Mesendoderm (in vitro differentiated cells): ENCODE data around the gene KIAA1217.

Source experiments
- DNase-seq: peaks from one replicate; pipeline ENCODE4 v3.0.0; 2013
- H2AK5ac ChIP-seq: 2 replicates; pipeline ENCODE4 v1.6.1; 2013; ENCODE audit warnings: low read length, inconsistent platforms
- H2BK120ac ChIP-seq: 2 replicates; pipeline ENCODE4 v1.6.1; 2013; ENCODE audit warnings: low read depth, mild to moderate bottlenecking, low read length, moderate library complexity, mixed read lengths
- H2BK15ac ChIP-seq: replicated peaks from 2 replicates; pipeline ENCODE4 v1.6.1; 2013; ENCODE audit warnings: low read depth, mild to moderate bottlenecking, moderate library complexity
- H2BK5ac ChIP-seq: 2 replicates; pipeline ENCODE4 v1.6.1; 2013; ENCODE audit warnings: low read length, inconsistent platforms
- H3K18ac ChIP-seq: 2 replicates; pipeline ENCODE4 v1.6.1; 2013; ENCODE audit warnings: mild to moderate bottlenecking, low read length, mixed read lengths
- H3K23ac ChIP-seq: one replicate; pipeline ENCODE4 v1.6.1; 2013; ENCODE audit warnings: low read length
- H3K27ac ChIP-seq: 2 replicates; pipeline ENCODE4 v1.5.1; 2013; ENCODE audit warnings: low read depth, mild to moderate bottlenecking, inconsistent platforms, low read length, moderate library complexity
- H3K27me3 ChIP-seq: 2 replicates; pipeline ENCODE4 v1.6.1; 2013; ENCODE audit warnings: low read length, control low read depth, mild to moderate bottlenecking, inconsistent platforms; ENCODE audit not compliant: insufficient read depth, poor library complexity
- H3K36me3 ChIP-seq: 2 replicates; pipeline ENCODE4 v1.6.1; 2013; ENCODE audit warnings: low read length, inconsistent platforms; ENCODE audit not compliant: control insufficient read depth, insufficient read depth
- H3K4ac ChIP-seq: one replicate; pipeline ENCODE4 v1.6.1; 2013; ENCODE audit warnings: low read depth, mild to moderate bottlenecking, low read length, moderate library complexity
- H3K4me1 ChIP-seq: 2 replicates; pipeline ENCODE4 v1.6.1; 2013; ENCODE audit warnings: low read depth, low read length, inconsistent platforms; ENCODE audit not compliant: control insufficient read depth
- H3K4me2 ChIP-seq: 2 replicates; pipeline ENCODE4 v1.6.1; 2013; ENCODE audit warnings: low read length
- H3K4me3 ChIP-seq: 2 replicates; pipeline ENCODE4 v1.5.1; 2013; ENCODE audit warnings: mild to moderate bottlenecking, low read length
- H3K56ac ChIP-seq: one replicate; pipeline ENCODE4 v1.6.1; 2013; ENCODE audit warnings: low read length
- H3K79me1 ChIP-seq: 2 replicates; pipeline ENCODE4 v1.6.1; 2013; ENCODE audit warnings: low read length, inconsistent platforms
- H3K79me2 ChIP-seq: 2 replicates; pipeline ENCODE4 v1.6.1; 2013; ENCODE audit warnings: mild to moderate bottlenecking, low read length; ENCODE audit not compliant: control insufficient read depth, insufficient read depth
- H3K9ac ChIP-seq: 2 replicates; pipeline ENCODE4 v1.6.1; 2013; ENCODE audit warnings: low read length, inconsistent platforms
- H4K5ac ChIP-seq: one replicate; pipeline ENCODE4 v1.6.1; 2013; ENCODE audit warnings: low read length
- H4K8ac ChIP-seq: one replicate; pipeline ENCODE4 v1.6.1; 2013; ENCODE audit warnings: low read depth, mild to moderate bottlenecking, control low read depth, low read length, moderate library complexity
- WGBS: extraction: QIAGEN DNeasy Blood & Tissue Kit; methylation state at CpG from one replicate; pipeline ENCODE4 v1.1.7; 2013; ENCODE audit warnings: low lambda C conversion rate, missing lambda C conversion rate; ENCODE audit not compliant: insufficient coverage; ENCODE audit errors: extremely low coverage; 5-methylcytosine and 5-hydroxymethylcytosine counted together

KIAA1217 gene

GRCh38 chr10:24406809-24407483 is 198.0 kb downstream of the KIAA1217 start:
- no peak overlapping the region for H2BK120ac ChIP-seq
- no peak overlapping the region for H3K9ac ChIP-seq
- no peak overlapping the region for H3K18ac ChIP-seq
- no peak overlapping the region for H3K4ac ChIP-seq
- no peaks in the 10 kb centered on the region for H3K36me3 ChIP-seq
- no peak overlapping the region for H2BK5ac ChIP-seq
- H3K79me2 ChIP-seq: no peaks in the 10 kb centered on the region
- H3K27ac ChIP-seq: no peak overlapping the region
- H3K4me3 ChIP-seq: no peak overlapping the region
- H2BK15ac ChIP-seq: no peak overlapping the region
- no peaks in the 10 kb centered on the region for H3K4me1 ChIP-seq
- no peaks in the 10 kb centered on the region for H3K27me3 ChIP-seq
- H3K79me1 ChIP-seq: no peaks in the 10 kb centered on the region
- no peak overlapping the region for H2AK5ac ChIP-seq
- H4K8ac ChIP-seq: no peak overlapping the region
- no CpG with 5 or more reads among the region's 12 CpGs for WGBS
- H3K23ac ChIP-seq: no peak overlapping the region
- H3K56ac ChIP-seq: no peak overlapping the region
- no peak overlapping the region for H3K4me2 ChIP-seq
- DNase-seq: no peak
- no peak overlapping the region for H4K5ac ChIP-seq

- H3K9ac ChIP-seq: no peak overlapping the region
- no peaks in the 10 kb centered on the region for H3K36me3 ChIP-seq
- no peak overlapping the region for H3K18ac ChIP-seq
- H3K27me3 ChIP-seq: no peaks in the 10 kb centered on the region
- no peaks in the 10 kb centered on the region for H3K79me2 ChIP-seq
- H4K8ac ChIP-seq: no peak overlapping the region
- H3K4ac ChIP-seq: no peak overlapping the region
- no peak overlapping the region for H2AK5ac ChIP-seq
- no peak for DNase-seq
- H4K5ac ChIP-seq: no peak overlapping the region
- H2BK120ac ChIP-seq: no peak overlapping the region
- H3K23ac ChIP-seq: no peak overlapping the region
- H3K56ac ChIP-seq: no peak overlapping the region
- no peak overlapping the region for H3K27ac ChIP-seq
- H3K4me1 ChIP-seq: no peaks in the 10 kb centered on the region
- H3K79me1 ChIP-seq: no peaks in the 10 kb centered on the region
- no peak overlapping the region for H3K4me2 ChIP-seq
- H2BK5ac ChIP-seq: no peak overlapping the region
- no peak overlapping the region for H2BK15ac ChIP-seq
- no peak overlapping the region for H3K4me3 ChIP-seq
Observed at GRCh38 chr10:24407928-24408327, 199.0 kb downstream of the KIAA1217 start.

- no peak overlapping the region for H3K4me3 ChIP-seq
- no peaks in the 10 kb centered on the region for H3K79me2 ChIP-seq
- H3K4me1 ChIP-seq: no peaks in the 10 kb centered on the region
- no peak overlapping the region for H3K9ac ChIP-seq
- H3K4ac ChIP-seq: no peak overlapping the region
- no peaks in the 10 kb centered on the region for H3K36me3 ChIP-seq
- no CpG with 5 or more reads among the region's 2 CpGs for WGBS
- H2AK5ac ChIP-seq: no peak overlapping the region
- H3K79me1 ChIP-seq: no peaks in the 10 kb centered on the region
- H3K56ac ChIP-seq: no peak overlapping the region
- no peak overlapping the region for H3K23ac ChIP-seq
- H3K18ac ChIP-seq: no peak overlapping the region
- no peak overlapping the region for H2BK15ac ChIP-seq
- DNase-seq: no peak
- no peak overlapping the region for H4K8ac ChIP-seq
- H4K5ac ChIP-seq: no peak overlapping the region
- H3K27ac ChIP-seq: no peak overlapping the region
- H3K4me2 ChIP-seq: no peak overlapping the region
- no peak overlapping the region for H2BK120ac ChIP-seq
- no peaks in the 10 kb centered on the region for H3K27me3 ChIP-seq
- H2BK5ac ChIP-seq: no peak overlapping the region
Observed at GRCh38 chr10:24408365-24408764, 199.4 kb downstream of the KIAA1217 start.

GRCh38 chr10:24414597-24414996 is 205.7 kb downstream of the KIAA1217 start:
- Histone ChIP-seq H4K8ac (no peak overlapping the region), H3K9ac (no peak overlapping the region), H3K18ac (no peak overlapping the region), H3K4ac (no peak overlapping the region), H3K27me3 (no peaks in the 10 kb centered on the region), H3K36me3 (no peaks in the 10 kb centered on the region), H3K79me2 (no peaks in the 10 kb centered on the region), H2BK120ac (no peak overlapping the region), H4K5ac (no peak overlapping the region), H3K27ac (no peak overlapping the region), H3K79me1 (no peaks in the 10 kb centered on the region), H3K56ac (no peak overlapping the region), H3K4me2 (no peak overlapping the region), H2BK15ac (no peak overlapping the region), H2BK5ac (no peak overlapping the region), H2AK5ac (no peak overlapping the region), H3K4me3 (no peak overlapping the region), H3K4me1 (no peaks in the 10 kb centered on the region), H3K23ac (no peak overlapping the region)
- no peak for DNase-seq
- WGBS: no CpG with 5 or more reads among the region's 6 CpGs

- H4K5ac ChIP-seq: no peak overlapping the region
- H2BK5ac ChIP-seq: no peak overlapping the region
- no peak overlapping the region for H3K4ac ChIP-seq
- DNase-seq: peak; percentile 16
- no CpG with 5 or more reads among the region's 5 CpGs for WGBS
- no peaks in the 10 kb centered on the region for H3K36me3 ChIP-seq
- no peaks in the 10 kb centered on the region for H3K27me3 ChIP-seq
- H3K9ac ChIP-seq: no peak overlapping the region
- no peaks in the 10 kb centered on the region for H3K79me2 ChIP-seq
- H3K79me1 ChIP-seq: no peaks in the 10 kb centered on the region
- no peak overlapping the region for H3K23ac ChIP-seq
- no peak overlapping the region for H2BK15ac ChIP-seq
- H2BK120ac ChIP-seq: no peak overlapping the region
- H3K18ac ChIP-seq: no peak overlapping the region
- H3K4me2 ChIP-seq: no peak overlapping the region
- H4K8ac ChIP-seq: no peak overlapping the region
- no peak overlapping the region for H3K56ac ChIP-seq
- no peak overlapping the region for H3K4me3 ChIP-seq
- H2AK5ac ChIP-seq: no peak overlapping the region
- no peaks in the 10 kb centered on the region for H3K4me1 ChIP-seq
- no peak overlapping the region for H3K27ac ChIP-seq
Observed at GRCh38 chr10:24415455-24416125, 206.7 kb downstream of the KIAA1217 start.

GRCh38 chr10:24416248-24416647 is 207.3 kb downstream of the KIAA1217 start:
- no peak overlapping the region for H4K8ac ChIP-seq
- no peak overlapping the region for H3K56ac ChIP-seq
- H3K4me2 ChIP-seq: no peak overlapping the region
- no peaks in the 10 kb centered on the region for H3K79me2 ChIP-seq
- no peaks in the 10 kb centered on the region for H3K4me1 ChIP-seq
- H3K36me3 ChIP-seq: no peaks in the 10 kb centered on the region
- H2BK5ac ChIP-seq: no peak overlapping the region
- no CpG with 5 or more reads among the region's 4 CpGs for WGBS
- H3K4me3 ChIP-seq: no peak overlapping the region
- no peak overlapping the region for H3K23ac ChIP-seq
- H4K5ac ChIP-seq: no peak overlapping the region
- H3K79me1 ChIP-seq: no peaks in the 10 kb centered on the region
- H2BK120ac ChIP-seq: no peak overlapping the region
- no peak overlapping the region for H3K9ac ChIP-seq
- DNase-seq: no peak
- no peak overlapping the region for H3K27ac ChIP-seq
- H3K27me3 ChIP-seq: no peaks in the 10 kb centered on the region
- no peak overlapping the region for H2BK15ac ChIP-seq
- no peak overlapping the region for H2AK5ac ChIP-seq
- no peak overlapping the region for H3K4ac ChIP-seq
- no peak overlapping the region for H3K18ac ChIP-seq
